ENCODE data around the gene CGB7. TPM values are rescaled to one million over a fixed set of nuclear protein-coding genes. Genes with fewer than 3 reads are reported as not detected.
A peak's percentile ranks its signal among the peaks of the same experiment; 100 is the strongest.

Gene CGB7
- total and polyA plus RNA-seq, 10 of the 15 experiments (the other 5 are each of a cell fraction or from before 2014, with no cell fraction given): 0.06 TPM; not detected in 9

DNA sequence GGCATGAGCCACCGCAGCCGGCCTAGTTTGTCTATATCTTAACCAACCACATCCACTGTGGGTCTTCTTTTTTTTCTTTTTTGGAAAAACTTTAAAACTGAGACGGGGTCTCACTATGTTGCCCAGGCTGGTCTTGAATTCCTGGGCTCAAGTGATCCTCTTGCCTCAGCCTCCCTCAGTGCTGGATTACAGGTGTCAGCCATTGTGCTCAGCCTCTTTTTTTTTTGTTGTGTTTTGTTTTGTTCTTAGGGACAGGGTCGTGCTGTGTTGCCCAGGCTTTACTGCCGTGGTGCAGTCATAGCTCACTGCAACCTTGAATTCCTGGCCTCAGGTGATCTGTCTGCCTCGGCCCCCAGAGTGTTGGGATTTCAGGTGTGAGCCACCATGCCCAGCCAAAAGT is 35.1 kb upstream of the CGB7 start (continued):
- TF ChIP-seq, protein P1, sequence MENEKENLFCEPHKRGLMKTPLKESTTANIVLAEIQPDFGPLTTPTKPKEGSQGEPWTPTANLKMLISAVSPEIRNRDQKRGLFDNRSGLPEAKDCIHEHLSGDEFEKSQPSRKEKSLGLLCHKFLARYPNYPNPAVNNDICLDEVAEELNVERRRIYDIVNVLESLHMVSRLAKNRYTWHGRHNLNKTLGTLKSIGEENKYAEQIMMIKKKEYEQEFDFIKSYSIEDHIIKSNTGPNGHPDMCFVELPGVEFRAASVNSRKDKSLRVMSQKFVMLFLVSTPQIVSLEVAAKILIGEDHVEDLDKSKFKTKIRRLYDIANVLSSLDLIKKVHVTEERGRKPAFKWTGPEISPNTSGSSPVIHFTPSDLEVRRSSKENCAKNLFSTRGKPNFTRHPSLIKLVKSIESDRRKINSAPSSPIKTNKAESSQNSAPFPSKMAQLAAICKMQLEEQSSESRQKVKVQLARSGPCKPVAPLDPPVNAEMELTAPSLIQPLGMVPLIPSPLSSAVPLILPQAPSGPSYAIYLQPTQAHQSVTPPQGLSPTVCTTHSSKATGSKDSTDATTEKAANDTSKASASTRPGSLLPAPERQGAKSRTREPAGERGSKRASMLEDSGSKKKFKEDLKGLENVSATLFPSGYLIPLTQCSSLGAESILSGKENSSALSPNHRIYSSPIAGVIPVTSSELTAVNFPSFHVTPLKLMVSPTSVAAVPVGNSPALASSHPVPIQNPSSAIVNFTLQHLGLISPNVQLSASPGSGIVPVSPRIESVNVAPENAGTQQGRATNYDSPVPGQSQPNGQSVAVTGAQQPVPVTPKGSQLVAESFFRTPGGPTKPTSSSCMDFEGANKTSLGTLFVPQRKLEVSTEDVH (IDR thresholded peaks at IDR 0.05; ENCODE audit: low read depth, partially characterized antibody): no peak
- TF ChIP-seq WRNIP1 (IDR thresholded peaks at IDR 0.05; ENCODE audit: borderline replicate concordance, low read depth, low read length): no peak
- no peak for TF ChIP-seq KLF5 (IDR thresholded peaks at IDR 0.05; ENCODE audit: partially characterized antibody)
- TF ChIP-seq SUZ12 (IDR thresholded peaks at IDR 0.05; ENCODE audit: unreplicated experiment): no peak
- TF ChIP-seq LARP7 (IDR thresholded peaks at IDR 0.05): no peak
- no peak for TF ChIP-seq NFYA (IDR thresholded peaks at IDR 0.05; ENCODE audit: borderline replicate concordance, low read depth, low read length)
- no peak for TF ChIP-seq USF1 (IDR thresholded peaks at IDR 0.05; ENCODE audit: borderline replicate concordance, extremely low read length, insufficient read depth, low read depth, low read length)
- TF ChIP-seq FOS (IDR thresholded peaks at IDR 0.05; ENCODE audit: borderline replicate concordance, extremely low read depth, insufficient read length): no peak

DNA sequence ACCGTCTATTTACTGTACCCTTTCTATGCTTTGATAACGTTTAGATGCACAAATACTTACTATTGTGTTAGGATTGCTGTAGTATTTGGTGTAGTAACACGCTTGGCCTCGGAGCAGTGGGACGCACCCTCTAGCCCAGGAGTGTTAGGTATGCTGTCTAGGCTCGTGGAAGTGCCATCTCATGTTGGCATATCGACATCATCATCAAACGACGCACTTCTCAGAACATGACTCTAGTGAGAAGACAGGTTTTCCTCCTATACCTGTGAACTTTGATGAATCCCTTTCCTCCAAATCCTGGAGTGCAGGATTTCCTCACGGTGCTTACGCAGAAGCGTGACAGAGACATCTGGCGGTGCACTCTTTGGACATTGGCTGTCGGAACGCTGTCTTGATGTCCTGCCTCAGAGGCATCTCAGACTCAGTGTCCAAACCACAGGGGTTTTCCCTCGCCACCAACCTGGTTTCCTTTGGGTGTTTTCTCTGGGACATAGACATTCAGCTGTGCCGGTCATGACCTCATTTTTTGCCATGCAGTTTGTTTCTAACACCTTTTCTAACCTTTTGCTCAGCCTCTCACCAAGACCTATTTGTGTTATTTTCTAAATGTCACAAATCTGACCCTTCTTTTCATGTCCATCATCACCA is 34.0 kb upstream of the CGB7 start:
- no peak overlapping the region for H3K27ac ChIP-seq (ENCODE audit: control insufficient read depth, insufficient read depth)
- RAD21 ChIA-PET (ENCODE audit: unreplicated experiment): no interaction called here
- no peak overlapping the region for H2AFZ ChIP-seq (ENCODE audit: control insufficient read depth, low read depth, low read length)
- H3K9ac ChIP-seq (ENCODE audit: control insufficient read depth, insufficient read depth, low read length): no peak overlapping the region
- DNase-seq (ENCODE audit: low read depth, low spot score) (no peak), ATAC-seq (no peak), FAIRE-seq (no peak)
- POLR2A ChIA-PET: no interaction called here
- peaks cover 2% of the 10 kb centered on the region for H3K4me1 ChIP-seq (ENCODE audit: control insufficient read depth, insufficient read depth, low read length)
- no peak overlapping the region for H3K4me3 ChIP-seq
- 0 out of 2 replicates have a peak, but pooled peaks cover 6% of the 10 kb centered on the region for H4K20me1 ChIP-seq (ENCODE audit: control insufficient read depth, insufficient read depth)
- H3K9me3 ChIP-seq (replicated peaks; ENCODE audit: control insufficient read depth, insufficient read depth, low read length): no peaks in the 10 kb centered on the region
- CTCF ChIA-PET: no interaction called here
- H3K4me2 ChIP-seq (ENCODE audit: control insufficient read depth, insufficient read depth): no peak overlapping the region
- SMC1A ChIA-PET (ENCODE audit: uncharacterized antibody, unreplicated experiment): no interaction called here
- no TSS peak for BruUV-seq (replicated peaks)
- H3K79me2 ChIP-seq (ENCODE audit: control insufficient read depth, insufficient read depth, low read length): peaks cover 32% of the 10 kb centered on the region
- intact Hi-C loops (cut with micrococcal nuclease; ENCODE audit: unreplicated experiment): no loop called here
- in situ Hi-C loops (cut with MboI): no loop called here
- TF ChIP-seq RUNX3 (IDR thresholded peaks at IDR 0.05; ENCODE audit: low read length) (0 out of 2 replicates have a peak, but pooled peaks have one; percentile 14), RBBP5 (conservative IDR thresholded peaks at IDR 0.05) (no peak)
- WGBS (ENCODE audit: insufficient coverage, insufficient replicate concordance, low lambda C conversion rate, missing lambda C conversion rate): 80% methylated on average over 17 of the region's 17 CpGs
- H3K36me3 ChIP-seq (ENCODE audit: control insufficient read depth in 2 of 2, insufficient read depth in 2 of 2, low read length in 1 of 2): peaks cover 24 to 46% of the 10 kb centered on the region in 2 experiments
- H3K27me3 ChIP-seq (replicated peaks in 1 of 2; ENCODE audit: control insufficient read depth in 2 of 2, insufficient read depth in 2 of 2, low read length in 1 of 2): no peaks in the 10 kb centered on the region

All from GM12878 (cell line).